HG03521 (cell line): ENCODE measurements around the gene ENKD1.

Source experiments
- ATAC-seq: cut with Tn5 transposase; IDR thresholded peaks from one replicate; pipeline ENCODE4 v1.9.1; 2021; ENCODE audit warnings: mild to moderate bottlenecking, moderate library complexity; ENCODE audit not compliant: unreplicated experiment

Gene ENKD1

GRCh38 chr16:67651847-67652246 lies 14.7 kb downstream of the ENKD1 start:
- ATAC-seq = no peak

GRCh38 chr16:67651039-67651438 lies 15.5 kb downstream of the ENKD1 start:
- ATAC-seq = no peak

- no peak for ATAC-seq
These were observed 16.5 kb downstream of the ENKD1 start for GRCh38 chr16:67650023-67650422.

GRCh38 chr16:67649494-67649931 lies 17.0 kb downstream of the ENKD1 start:
- no peak for ATAC-seq

- ATAC-seq = no peak
These were observed 17.7 kb downstream of the ENKD1 start for GRCh38 chr16:67648764-67649407.

- no peak for ATAC-seq
These were observed 18.3 kb downstream of the ENKD1 start for GRCh38 chr16:67648088-67648763.

- no peak for ATAC-seq
These were observed 18.9 kb downstream of the ENKD1 start for GRCh38 chr16:67647681-67648080.

GRCh38 chr16:67647111-67647651 lies 19.4 kb downstream of the ENKD1 start:
- no peak for ATAC-seq

- ATAC-seq = peak; percentile 8
These were observed 21.0 kb downstream of the ENKD1 start for GRCh38 chr16:67645397-67646121.

- no peak for ATAC-seq
These were observed 22.5 kb downstream of the ENKD1 start for GRCh38 chr16:67644038-67644437.

- no peak for ATAC-seq
These were observed 24.5 kb downstream of the ENKD1 start for GRCh38 chr16:67641779-67642708.

GRCh38 chr16:67637625-67638024 lies 28.9 kb downstream of the ENKD1 start:
- ATAC-seq = no peak

GRCh38 chr16:67636713-67637112 lies 29.8 kb downstream of the ENKD1 start:
- ATAC-seq = no peak

- ATAC-seq = no peak
These were observed 34.0 kb downstream of the ENKD1 start for GRCh38 chr16:67632415-67633172.

- ATAC-seq = no peak
These were observed 38.3 kb downstream of the ENKD1 start for GRCh38 chr16:67628216-67628615.

GRCh38 chr16:67613808-67614207 lies 52.7 kb downstream of the ENKD1 start:
- ATAC-seq = no peak
